Stimulated activated CD4-positive, alpha-beta T cell treated with anti-CD3 and anti-CD28 coated beads, Interleukin-15, amount 100 ng/mL, for 1 hour (primary cell): Measurements from ENCODE around the gene GRIK4.
"Not testable (repeated sequence)": the region's sequence is repeated elsewhere in the genome, so short reads cannot be mapped to it uniquely, and the experiment has no call there.

ENCODE experiments used
- DNase-seq, 2 donors: peaks; one replicate each; pipeline ENCODE4 v3.0.0-alpha.2; 2020; ENCODE audit warnings: low read depth in 1 of 2, low spot score in 1 of 2

GRIK4 gene

DNA sequence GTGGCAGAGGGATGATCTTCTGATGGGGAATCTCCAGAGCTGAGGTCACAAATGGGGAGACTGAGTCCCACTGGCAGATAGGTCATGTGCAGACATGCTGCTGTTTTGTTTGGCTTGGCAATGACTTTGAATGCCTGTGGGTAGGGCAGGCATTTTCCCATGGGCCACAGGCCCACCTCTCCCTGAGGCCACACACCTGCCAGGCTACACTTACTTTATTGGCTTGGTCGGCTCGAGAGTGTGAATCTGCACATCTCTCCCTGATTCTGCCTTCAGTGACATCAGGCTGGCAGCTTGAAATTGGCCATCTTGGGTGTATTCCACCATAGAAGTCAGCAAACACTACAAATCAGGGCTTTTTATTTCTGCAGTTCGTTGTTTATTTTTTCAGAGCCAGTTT, 91.5 kb downstream of the GRIK4 start:
- no peak for DNase-seq

DNA sequence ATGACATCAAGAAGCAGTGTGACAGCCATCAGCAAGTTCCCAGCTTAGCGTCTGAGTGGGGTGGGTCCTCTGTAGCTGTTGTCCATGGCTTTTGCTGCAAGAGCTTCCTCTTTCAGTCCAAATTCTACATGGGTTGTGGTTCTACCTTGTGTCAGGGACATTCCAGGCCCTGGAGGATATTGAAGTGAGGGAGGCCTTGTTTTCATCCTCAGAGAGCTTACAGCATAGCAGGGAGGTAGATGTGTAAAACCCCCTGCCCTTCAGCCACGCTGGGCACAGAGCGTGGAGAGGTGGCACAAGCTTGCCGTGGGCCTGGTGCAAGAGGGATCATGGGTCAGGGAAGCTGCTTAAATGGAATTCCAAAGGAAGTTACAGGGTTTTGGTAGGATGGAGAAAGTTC, 93.9 kb downstream of the GRIK4 start:
- no peak for DNase-seq

DNA sequence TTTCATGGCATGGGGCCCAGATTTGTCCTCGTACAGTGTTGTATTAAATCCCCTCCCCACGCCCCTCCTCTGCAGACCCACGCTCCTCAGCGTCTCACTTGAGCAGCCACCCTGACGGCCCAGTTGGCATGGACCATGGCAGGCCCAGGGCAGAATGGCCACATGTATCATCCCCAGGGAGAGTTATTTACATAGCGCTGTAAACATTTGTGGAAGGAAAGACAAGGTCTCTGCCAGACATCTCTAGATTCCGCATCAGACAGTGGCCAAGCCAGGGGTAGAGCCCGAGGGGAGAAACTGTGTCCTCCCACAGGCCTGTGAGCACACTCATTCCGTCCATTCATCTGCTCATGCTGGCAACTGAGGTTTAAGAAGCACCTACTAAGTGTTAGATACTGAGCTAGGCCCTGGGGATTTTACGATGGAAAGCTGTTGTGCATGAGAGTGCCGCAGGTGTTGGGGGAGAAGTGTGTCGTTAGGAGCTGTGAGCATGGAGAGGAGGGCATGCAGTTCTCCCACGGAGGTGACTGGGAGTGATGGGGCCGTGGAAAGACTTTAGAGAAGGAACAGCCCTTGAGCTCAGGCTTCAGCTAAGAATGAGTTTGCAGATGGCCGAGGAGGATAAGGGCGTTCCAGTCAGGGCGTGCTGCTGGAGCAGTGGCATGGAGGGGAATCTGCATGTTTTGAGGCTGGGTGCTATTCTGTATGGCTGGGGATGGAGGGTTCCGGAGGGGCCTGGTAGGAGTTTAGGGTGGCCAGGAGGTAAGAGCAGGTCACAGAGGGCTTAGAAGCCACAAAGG, 94.9 kb downstream of the GRIK4 start:
- no peak for DNase-seq

DNA sequence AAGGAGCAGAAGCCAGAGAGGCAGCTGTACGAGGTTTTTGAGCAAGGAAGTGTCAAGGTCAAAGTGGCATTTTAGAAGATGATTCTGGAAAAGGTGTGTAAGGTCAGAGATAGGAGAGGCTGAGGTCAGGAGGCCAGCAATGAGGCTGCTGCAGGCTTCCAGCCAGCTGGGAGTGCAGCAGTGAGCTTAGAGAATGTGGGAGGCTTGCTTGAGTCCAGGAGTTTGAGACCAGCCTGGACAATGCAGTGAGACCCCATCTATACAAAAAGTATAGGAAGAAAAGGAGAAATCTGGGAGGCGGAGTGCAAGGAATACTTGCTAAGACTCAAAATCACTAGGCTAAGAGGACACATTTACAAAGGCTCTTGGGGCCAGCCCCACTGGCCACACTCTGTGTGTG, 96.5 kb downstream of the GRIK4 start:
- no peak for DNase-seq

DNA sequence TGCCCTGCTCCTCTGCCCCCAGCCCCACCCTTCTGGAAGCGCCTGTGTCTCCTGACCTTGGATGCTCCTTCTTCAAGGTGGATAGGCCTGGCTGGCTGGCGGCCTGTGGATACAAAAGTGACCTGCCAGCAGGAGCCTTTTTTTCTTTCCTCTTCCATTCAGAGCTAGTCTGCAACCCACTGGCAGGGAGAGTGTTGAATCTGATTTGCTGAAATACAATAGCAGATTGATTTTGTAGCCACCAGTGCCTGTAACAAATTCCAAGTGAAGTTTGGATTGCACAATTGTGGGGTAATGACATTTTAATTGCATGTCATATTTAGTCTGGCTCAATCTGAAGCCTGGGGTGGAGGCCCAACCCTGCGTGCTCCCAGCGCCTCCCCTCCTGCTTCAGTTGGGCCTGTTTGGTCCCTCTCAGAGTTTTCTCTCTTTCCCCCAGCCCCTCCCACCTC, 97.2 kb downstream of the GRIK4 start:
- DNase-seq = no peak

DNA sequence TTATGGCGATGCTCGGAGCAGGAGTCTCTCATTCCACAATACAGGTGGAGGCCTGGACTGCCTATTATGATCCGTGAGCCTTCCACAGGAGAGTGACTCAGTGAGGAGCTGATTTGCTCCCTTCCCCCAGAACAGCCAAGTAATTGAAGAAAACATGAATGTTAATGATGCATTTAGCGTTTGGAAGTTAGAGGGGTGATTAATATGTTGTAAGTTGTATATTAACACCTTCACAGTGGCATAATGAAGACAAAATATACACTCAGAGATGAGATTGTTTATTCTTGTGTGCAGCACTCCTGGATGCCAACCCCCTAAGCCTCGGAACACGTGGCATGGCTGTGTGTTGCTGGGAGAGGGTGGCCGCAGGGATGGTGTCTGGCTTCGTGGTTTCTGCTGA, 98.6 kb downstream of the GRIK4 start:
- no peak for DNase-seq

DNA sequence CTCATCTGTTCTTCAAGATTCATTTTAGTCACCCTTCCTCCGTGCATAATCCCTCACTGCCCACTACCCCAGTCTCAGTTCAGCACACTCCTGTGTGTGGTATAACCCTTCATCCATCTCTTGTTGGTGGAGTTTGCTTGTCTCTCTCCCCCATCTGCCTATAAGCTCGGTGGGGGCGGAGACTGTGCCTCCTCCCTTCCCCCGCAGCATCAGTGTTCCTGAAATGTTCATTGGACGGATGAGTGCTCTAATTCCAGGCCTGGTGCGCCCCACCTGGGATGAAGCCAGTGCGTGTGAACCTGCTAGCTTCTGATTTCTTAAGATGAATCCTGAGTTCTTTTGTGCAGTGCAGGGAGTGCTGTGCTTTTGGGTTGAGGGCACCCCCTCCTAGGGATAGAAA, 100.0 kb downstream of the GRIK4 start:
- DNase-seq = no peak

DNA sequence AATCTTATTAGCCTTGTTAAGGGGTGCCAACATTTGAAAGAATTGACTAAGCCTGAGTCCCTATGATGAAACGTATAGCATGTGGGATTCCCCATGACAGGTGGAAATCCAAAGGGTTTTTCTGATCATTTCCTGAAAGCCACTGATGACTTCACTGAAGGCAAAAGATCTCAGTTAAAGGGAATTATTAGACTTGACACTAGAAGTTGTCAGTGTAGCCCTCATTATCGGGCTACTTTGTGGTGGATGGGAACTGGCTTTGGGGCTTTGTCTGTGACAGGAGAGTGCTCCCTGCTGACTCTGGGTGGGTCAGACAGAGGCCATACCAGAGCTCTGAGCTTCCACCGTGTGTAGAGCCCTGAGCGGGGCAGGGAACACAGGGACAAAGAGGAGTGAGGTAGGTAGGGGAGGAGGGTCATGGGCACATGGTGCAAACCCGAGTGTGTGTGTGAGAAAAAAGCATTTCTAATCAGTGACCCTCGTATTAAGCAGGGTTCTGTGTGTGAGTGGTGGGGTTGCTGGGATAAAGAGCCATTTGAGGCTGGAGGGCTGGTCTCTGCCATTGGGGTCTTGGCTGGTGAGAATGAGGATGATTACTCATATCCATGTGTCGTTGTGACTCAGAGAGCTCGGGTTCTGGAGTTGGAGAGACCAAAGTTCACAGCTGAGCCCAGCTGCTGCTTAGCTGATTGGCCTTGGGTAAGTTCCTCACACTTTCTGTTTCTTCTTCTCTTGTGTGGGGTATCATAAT, 101.1 kb downstream of the GRIK4 start:
- no peak for DNase-seq

DNA sequence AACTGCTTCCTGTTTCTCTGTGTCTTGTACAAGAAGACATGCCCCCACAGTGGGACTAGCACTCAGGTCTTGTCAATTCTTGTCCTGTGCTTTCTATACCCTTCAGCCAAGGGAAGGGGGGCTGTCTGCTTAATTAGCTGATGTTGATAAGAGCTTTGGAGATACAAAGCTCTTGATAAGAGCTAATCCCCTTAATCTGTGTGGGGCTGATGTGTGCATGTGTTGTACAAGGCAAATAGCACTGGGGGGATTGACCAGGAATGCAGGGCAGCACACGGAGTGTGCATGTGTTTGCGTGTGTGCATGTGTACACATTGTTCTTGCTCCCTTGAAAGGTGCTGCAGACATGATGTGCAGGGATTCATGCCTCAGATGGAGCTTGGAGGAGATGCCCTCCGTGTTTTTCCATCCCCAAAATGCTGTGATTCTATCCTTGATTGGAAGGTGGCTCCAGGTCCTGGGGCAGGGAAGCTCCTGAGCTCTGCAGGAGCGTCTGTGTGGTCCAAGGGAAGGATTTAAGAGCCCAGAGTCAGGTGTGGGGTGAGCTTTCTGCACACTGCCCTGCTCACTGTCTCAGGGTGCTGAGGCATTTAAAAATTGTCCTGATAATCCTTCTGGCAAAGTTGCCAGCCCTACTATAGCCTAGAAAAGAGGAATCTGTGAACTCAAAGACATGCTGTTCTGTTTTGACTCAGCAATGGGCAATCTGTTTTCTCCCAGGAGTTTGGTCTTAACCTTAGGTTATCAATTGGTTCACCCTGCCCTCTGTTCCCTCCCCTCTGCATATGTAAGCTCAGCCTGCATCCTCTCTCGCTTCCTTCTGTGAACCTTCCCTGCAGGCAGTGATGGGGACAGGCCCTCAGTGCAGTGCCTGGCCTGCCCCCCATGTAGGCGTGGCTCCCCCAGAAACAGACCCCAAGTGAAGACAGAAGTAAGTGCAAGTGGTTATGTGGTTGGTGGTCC, 102.0 kb downstream of the GRIK4 start:
- no peak for DNase-seq

DNA sequence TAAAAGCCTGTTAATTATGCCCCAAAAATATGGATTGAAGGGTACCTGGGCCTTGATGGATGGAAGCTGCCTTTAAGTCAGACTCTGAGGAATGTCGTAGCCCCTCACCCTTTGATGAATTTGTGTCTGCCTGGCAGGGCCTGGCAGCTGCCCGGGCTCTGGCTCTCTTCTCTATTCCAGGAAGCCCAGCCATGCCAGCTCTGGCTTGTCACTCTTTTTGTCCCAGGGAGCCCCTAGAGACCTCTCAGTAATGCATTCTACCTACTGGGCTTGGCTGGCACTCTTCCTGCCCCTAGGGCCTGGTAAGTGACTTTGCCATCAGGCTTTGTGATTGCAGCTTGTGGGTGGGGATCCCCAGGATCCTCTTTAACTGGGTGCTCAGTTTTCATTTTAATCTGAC, 103.8 kb downstream of the GRIK4 start:
- DNase-seq = no peak

DNA sequence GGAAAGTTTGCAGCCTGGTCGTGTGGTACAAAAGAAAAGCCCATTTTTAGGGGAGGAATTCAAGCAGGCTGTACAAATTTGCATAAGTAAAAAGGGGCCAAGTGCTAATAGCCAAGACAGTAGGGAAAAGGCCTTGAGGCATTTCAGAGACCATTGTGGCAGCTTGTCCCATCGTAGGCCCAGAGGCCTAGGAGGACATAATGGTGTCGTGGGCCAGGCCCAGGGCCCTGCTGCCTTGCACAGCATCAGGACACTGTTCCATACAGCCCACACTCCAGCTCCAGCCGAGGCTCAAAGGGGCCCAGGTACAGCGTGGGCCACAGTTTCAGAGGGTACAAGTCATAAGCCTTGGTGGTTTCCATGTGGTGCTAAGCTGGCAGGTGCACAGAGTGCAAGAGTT, 106.9 kb downstream of the GRIK4 start:
- DNase-seq = no peak

DNA sequence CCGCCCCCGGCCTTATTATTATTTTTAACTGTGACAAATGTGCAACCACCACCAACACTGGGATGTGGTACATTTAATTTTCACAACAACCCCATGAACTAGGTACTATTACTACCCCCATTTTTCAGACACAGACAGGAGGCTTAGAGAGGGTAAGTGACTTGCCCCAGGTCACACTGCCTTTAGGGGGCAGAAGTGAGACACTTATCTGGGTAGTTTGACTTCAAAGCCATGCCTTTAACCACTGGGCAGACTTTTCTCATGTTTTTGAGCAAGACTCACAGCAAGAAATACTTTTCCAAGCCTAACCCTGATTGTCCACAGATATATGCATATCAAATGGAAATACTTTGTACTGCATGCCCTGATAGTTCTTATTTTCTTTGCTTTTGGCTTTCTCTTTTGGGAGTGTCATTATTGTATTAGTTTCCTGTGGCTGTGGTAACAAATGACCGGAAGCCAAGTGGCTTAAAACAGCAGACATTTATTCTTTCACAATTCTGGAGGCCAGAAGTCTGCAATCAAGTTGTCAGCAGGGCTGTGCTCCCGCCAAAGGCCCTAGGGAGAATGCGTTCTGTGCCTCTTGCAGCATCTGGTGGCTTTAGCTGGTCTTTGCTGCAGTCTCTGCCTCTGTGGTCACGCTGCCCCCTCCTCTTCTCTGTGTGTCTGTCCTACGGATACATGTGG, 110.8 kb downstream of the GRIK4 start:
- no peak for DNase-seq

DNA sequence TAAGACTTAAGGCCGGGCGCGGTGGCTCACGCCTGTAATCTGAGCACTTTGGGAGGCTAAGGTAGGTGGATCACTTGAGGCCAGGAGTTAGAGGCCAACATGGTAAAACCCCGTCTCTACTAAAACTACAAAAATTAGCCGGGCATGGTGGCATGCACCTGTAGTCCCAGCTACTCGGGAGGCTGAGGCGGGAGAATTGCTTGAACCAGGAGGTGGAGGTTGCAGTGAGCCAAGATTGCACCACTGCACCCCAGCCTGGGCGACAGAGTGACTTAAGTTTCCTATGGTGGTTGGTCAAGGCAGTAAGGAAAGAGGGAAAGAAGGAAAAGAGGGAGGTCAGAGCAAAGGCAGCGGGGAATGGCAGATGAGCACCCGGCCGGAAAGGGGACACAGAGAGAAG, 113.4 kb downstream of the GRIK4 start:
- not testable (repeated sequence) for DNase-seq

DNA sequence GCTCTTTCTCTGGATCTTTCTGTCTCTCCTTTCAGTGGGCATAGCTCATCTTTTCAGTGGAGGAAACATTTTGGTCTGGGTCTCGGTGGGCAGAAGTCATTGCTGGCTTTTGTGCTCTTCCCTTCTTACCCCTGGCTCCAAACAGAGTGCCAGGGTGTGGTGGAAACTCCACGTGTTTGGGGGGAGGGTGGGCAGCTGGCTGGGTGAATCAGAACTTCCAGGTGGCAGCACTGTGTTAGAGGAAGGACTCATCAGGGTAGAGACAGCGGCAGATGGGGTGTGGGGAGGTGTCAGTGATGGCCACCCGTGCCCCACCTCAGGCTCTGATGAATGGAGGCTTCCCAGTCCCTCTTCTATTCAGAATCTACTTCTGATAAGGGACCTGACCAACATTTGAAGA, 114.0 kb downstream of the GRIK4 start:
- no peak for DNase-seq

DNA sequence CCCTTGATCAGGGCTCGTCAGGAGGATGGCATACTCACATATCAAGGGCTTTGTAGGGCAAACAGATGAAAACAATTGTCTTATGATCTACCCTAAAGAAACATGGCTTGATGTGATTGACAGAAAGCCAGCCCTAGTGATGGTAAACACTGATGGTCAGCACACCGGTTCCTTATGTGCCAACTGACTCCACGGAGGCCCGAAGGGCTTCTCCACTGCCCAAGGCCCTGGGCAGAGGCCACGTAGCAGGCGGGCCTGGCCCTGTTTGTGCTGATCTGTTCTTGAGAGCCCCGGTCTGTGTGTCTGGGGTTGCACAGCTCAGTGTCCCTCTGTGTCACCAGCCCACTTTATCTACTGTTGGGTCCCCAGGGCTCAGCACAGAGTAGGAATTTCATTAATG, 115.2 kb downstream of the GRIK4 start:
- DNase-seq = no peak

DNA sequence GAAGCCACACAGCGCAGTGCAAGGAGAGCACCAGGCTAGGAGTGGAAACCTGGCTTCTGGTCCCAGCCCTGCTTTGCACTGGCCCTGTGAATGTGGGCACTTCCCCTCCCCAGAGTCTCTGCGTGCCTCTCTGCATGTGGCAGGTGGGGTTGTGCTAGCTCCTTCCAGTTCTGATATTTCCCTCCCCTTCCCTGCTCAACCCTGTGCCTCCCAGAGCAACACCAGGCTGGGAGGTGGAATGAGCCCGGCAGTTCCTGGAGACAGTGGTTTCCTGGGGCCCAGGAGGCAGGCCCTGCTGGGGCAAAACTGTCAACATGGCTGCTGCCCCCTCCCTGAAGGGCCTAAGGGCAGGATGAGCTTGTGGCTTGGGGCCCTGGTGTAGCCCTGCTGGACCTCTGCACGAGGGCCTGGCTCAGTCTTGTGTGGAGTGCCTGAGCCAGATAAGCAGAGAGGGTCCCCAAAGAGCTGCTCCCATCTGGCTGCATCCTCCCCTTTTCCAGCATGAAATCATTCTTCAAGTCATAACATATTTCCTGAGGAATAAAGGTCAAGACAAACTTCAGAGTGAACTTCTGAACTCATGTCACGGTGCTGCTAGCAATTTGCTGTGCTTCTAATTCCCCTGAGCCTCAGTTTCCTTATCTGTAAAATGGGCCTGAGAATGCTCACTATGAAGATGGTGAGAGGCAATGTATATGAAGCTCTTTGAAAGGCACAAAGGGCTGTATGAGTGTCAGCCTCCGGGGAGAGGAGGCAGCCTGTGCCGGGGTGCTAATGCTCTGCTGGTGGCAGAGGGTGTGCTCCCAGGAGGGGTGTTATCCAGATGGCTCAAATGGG, 116.0 kb downstream of the GRIK4 start:
- DNase-seq = no peak

DNA sequence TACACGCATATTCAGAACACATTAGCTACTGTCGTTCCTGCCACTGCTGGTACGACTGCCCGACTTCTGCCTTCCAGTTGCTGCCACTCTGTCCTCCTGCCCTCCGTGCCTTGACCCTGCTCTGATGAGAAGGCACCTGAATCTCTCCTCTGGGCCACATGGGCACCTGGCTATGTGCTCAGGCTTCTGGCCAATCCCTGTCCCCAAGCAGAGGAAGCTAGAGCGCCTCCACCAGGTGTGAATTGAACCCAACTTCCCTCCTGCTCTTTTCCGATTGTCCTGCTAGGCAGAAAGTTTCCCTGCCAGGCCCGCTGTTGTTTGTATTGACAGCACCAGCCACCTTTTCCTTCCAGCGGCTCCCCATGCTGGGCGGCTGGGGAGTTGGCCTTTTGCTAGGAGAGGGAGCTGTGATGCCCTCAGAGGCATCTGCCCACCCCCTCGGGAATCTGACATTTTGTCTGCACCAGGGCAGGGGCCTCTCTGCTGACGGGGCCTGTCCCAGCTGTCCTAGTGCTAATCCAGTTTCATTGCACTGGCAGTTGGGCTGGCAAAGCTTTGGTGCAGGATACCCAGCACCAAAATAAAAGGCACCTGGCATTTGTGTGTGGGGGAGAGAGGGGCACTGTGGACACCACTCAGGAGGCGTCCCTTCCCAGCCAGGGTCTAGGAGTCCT, 118.0 kb downstream of the GRIK4 start:
- no peak for DNase-seq

DNA sequence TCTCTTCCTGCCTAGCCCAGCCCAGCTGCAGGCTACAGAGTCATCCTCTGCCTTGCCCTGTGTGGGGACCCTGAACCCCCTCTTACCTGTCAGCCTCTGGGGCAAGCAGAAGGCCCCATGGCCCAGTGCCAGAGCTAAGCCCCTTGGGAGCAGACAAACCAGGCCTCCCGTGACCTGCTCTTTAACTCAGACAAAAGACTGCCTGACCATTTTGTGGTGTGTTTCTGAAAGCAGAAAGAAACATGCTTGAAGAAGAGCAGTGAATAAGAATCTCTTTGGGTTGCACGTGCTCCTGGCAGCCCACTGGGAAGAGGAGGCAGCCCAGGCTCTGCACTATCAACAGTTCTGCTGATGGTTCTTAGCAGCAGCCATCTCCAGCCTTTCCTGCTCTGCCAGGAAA, 118.6 kb downstream of the GRIK4 start:
- DNase-seq = no peak

DNA sequence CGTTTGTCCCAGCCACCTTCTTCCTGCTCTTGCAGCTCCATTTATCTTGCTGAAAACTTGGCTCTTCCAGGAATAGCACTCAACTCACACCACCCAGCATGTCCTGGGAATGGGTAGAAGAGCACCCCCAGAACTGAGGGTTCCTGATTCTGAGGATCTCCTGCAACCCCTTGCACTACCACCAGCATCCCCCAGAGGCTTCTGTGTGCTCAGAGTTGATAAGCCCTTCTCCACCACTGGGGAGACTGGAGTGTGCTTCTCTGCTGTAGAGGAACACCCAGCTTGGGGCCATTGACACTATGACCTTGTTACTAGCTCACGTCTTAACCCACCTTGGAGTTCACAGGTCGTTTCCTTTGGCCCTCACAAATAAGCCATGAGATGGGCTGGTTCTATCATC, 121.0 kb downstream of the GRIK4 start:
- no peak for DNase-seq
